ENCODE measurements around the gene PIK3R1. TPM values are rescaled to one million over a fixed set of nuclear protein-coding genes. Genes with fewer than 3 reads are reported as not detected.
A peak's percentile ranks its signal among the peaks of the same experiment; 100 is the strongest.

PIK3R1 gene
- total RNA-seq, 2 donors from 2014 or later: 29.8 to 30.2 TPM

DNA sequence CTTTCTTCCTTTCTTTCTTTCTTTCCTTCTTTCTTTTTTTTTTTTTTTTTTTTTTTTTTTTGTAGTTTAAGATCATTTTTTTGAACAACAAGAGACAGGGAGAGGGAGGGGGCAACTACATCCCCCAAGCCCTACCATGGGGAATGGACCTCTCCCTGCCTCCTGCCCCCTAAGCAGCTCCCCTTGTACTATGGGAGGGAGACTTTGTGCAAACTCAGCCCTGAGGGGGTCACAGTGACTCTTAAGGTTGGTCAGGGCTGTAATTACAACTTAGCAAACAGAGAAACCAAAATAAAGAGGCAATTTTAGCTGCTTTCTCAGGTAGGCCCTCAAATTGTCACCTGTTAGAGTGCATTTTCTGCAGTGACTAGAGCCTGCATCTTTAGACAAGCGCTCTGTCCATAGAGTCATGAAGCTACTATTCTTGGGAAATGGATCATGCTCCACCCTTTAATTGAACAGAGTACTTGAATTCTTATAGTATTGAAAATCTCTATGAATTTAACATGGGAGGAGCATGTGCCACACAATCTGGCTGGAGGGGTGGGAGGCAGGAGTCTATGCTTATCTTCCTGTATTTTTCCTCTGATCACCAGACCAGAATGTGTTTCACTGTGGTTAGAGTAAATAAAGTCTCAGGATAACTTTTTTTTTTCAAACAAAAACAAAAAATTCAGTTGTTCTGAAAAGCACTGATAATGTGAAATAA is 24.3 kb upstream of the PIK3R1 start:
- no peaks in the 10 kb centered on the region for H3K9me3 ChIP-seq (ENCODE audit: control insufficient read depth, low read length)
- DNase-seq: no peak
- no peak overlapping the region for H3K4me3 ChIP-seq (ENCODE audit: low read length)
- peaks cover 42% of the 10 kb centered on the region for H3K4me1 Mint-ChIP-seq
- no peak overlapping the region for H3K4me3 Mint-ChIP-seq
- no peak overlapping the region for H3K27ac Mint-ChIP-seq
- H3K27me3 Mint-ChIP-seq (ENCODE audit: insufficient read depth): no peaks in the 10 kb centered on the region
- whole genome bisulfite sequencing, 2 experiments (ENCODE audit: insufficient coverage in 1 of 2, insufficient read length in 1 of 2): 91 to 100% methylated on average over 1 of the region's 1 CpG
- H3K36me3 ChIP-seq (ENCODE audit: control insufficient read depth, insufficient read depth, low read length): no peaks in the 10 kb centered on the region
- H3K27ac ChIP-seq (ENCODE audit: low read depth, low read length): no peak overlapping the region
- H3K9ac ChIP-seq (ENCODE audit: extremely low read depth, low read length, poor library complexity, severe bottlenecking): no peak overlapping the region
- H3K9me3 Mint-ChIP-seq: no peaks in the 10 kb centered on the region
- TF ChIP-seq, protein P1, sequence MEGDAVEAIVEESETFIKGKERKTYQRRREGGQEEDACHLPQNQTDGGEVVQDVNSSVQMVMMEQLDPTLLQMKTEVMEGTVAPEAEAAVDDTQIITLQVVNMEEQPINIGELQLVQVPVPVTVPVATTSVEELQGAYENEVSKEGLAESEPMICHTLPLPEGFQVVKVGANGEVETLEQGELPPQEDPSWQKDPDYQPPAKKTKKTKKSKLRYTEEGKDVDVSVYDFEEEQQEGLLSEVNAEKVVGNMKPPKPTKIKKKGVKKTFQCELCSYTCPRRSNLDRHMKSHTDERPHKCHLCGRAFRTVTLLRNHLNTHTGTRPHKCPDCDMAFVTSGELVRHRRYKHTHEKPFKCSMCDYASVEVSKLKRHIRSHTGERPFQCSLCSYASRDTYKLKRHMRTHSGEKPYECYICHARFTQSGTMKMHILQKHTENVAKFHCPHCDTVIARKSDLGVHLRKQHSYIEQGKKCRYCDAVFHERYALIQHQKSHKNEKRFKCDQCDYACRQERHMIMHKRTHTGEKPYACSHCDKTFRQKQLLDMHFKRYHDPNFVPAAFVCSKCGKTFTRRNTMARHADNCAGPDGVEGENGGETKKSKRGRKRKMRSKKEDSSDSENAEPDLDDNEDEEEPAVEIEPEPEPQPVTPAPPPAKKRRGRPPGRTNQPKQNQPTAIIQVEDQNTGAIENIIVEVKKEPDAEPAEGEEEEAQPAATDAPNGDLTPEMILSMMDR (conservative IDR thresholded peaks at IDR 0.05): no peak
- no peaks in the 10 kb centered on the region for H3K36me3 Mint-ChIP-seq (ENCODE audit: low read depth)
- H3K27me3 ChIP-seq (ENCODE audit: control insufficient read depth, insufficient read depth, low read length, poor library complexity, severe bottlenecking): no peaks in the 10 kb centered on the region
- peaks cover 3% of the 10 kb centered on the region for H3K4me1 ChIP-seq (ENCODE audit: control insufficient read depth, insufficient read depth, low read length)

DNA sequence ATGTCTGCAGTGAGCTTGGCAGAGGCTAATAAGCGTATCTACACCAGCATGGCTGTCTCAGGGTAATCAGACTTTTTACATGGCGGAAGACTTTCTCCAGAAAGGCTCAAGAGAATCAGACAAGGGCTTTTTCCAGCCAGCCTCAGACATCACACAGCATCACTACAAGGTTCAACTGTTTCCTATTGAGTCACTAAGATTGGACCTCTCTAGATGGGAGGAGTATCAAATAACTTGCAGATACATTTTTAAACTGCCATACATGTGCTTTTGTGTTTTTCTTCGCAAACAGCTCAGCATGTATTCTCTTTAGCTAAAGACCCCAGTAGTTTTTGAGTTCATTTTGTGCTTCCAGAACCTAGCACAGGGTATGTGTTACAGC is 22.9 kb upstream of the PIK3R1 start:
- no peak for DNase-seq
- H3K36me3 ChIP-seq (ENCODE audit: control insufficient read depth, insufficient read depth, low read length): no peaks in the 10 kb centered on the region
- Mint-ChIP-seq H3K4me3 (no peak overlapping the region), H3K36me3 (ENCODE audit: low read depth) (no peaks in the 10 kb centered on the region), H3K27me3 (ENCODE audit: insufficient read depth) (no peaks in the 10 kb centered on the region), H3K4me1 (peaks cover 39% of the 10 kb centered on the region), H3K9me3 (no peaks in the 10 kb centered on the region), H3K27ac (peak overlapping the region; percentile 64)
- WGBS, 2 experiments (ENCODE audit: insufficient coverage in 1 of 2, insufficient read length in 1 of 2): 82 to 88% methylated on average over 3 of the region's 3 CpGs
- H3K4me3 ChIP-seq (ENCODE audit: low read length): no peak overlapping the region
- H3K27ac ChIP-seq (ENCODE audit: low read depth, low read length): peak overlapping the region; percentile 46
- no peaks in the 10 kb centered on the region for H3K9me3 ChIP-seq (ENCODE audit: control insufficient read depth, low read length)
- peaks cover 2% of the 10 kb centered on the region for H3K4me1 ChIP-seq (ENCODE audit: control insufficient read depth, insufficient read depth, low read length)
- H3K9ac ChIP-seq (ENCODE audit: extremely low read depth, low read length, poor library complexity, severe bottlenecking): no peak overlapping the region
- TF ChIP-seq, protein P1 (conservative IDR thresholded peaks at IDR 0.05): no peak
- no peaks in the 10 kb centered on the region for H3K27me3 ChIP-seq (ENCODE audit: control insufficient read depth, insufficient read depth, low read length, poor library complexity, severe bottlenecking)

DNA sequence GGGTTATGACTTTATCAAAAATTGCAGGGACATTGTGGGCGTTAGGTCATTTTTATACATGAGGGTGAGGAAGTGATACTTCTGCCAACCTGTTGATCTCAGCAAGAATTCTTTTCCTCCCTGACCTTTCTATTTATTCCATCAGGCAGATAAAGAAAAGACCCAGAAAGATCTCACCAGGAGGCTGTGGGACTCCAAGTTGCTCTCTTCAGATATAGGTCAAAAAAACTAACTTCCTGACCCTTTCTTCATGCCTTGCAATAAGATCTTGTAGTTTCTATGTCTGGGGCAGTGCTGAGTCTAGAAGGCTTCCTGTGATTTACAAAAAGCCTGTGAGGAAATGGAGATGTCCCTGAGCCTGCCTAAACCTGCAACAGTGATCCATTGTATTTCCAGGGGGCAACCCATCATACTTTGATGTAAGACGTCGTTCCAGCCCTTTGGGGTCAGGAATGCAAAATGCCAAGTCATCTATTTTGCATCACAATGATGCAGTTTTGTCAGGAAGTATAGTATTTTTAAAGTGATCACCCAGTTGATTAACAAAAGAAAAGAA is 22.0 kb upstream of the PIK3R1 start:
- H3K4me1 Mint-ChIP-seq: peaks cover 30% of the 10 kb centered on the region
- H3K4me1 ChIP-seq (ENCODE audit: control insufficient read depth, insufficient read depth, low read length): no peaks in the 10 kb centered on the region
- peak overlapping the region; percentile 72 for H3K27ac Mint-ChIP-seq
- no peaks in the 10 kb centered on the region for H3K9me3 Mint-ChIP-seq
- H3K27ac ChIP-seq (ENCODE audit: low read depth, low read length): peak overlapping the region; percentile 79
- no peaks in the 10 kb centered on the region for H3K36me3 Mint-ChIP-seq (ENCODE audit: low read depth)
- WGBS, 2 experiments (ENCODE audit: insufficient coverage in 1 of 2, insufficient read length in 1 of 2): 35% methylated on average over 3 of the region's 3 CpGs; no CpG with 5 or more reads in 1 of the 2 experiments
- H3K9me3 ChIP-seq (ENCODE audit: control insufficient read depth, low read length): no peaks in the 10 kb centered on the region
- peak; percentile 79 for DNase-seq
- TF ChIP-seq, protein P1 (conservative IDR thresholded peaks at IDR 0.05): no peak
- no peak overlapping the region for H3K9ac ChIP-seq (ENCODE audit: extremely low read depth, low read length, poor library complexity, severe bottlenecking)
- no peaks in the 10 kb centered on the region for H3K27me3 Mint-ChIP-seq (ENCODE audit: insufficient read depth)
- H3K36me3 ChIP-seq (ENCODE audit: control insufficient read depth, insufficient read depth, low read length): no peaks in the 10 kb centered on the region
- no peak overlapping the region for H3K4me3 ChIP-seq (ENCODE audit: low read length)
- H3K27me3 ChIP-seq (ENCODE audit: control insufficient read depth, insufficient read depth, low read length, poor library complexity, severe bottlenecking): no peaks in the 10 kb centered on the region
- no peak overlapping the region for H3K4me3 Mint-ChIP-seq
